Measurements from ENCODE around the gene SPRYD4.
A peak's percentile ranks its signal among the peaks of the same experiment; 100 is the strongest.

SPRYD4 gene

DNA sequence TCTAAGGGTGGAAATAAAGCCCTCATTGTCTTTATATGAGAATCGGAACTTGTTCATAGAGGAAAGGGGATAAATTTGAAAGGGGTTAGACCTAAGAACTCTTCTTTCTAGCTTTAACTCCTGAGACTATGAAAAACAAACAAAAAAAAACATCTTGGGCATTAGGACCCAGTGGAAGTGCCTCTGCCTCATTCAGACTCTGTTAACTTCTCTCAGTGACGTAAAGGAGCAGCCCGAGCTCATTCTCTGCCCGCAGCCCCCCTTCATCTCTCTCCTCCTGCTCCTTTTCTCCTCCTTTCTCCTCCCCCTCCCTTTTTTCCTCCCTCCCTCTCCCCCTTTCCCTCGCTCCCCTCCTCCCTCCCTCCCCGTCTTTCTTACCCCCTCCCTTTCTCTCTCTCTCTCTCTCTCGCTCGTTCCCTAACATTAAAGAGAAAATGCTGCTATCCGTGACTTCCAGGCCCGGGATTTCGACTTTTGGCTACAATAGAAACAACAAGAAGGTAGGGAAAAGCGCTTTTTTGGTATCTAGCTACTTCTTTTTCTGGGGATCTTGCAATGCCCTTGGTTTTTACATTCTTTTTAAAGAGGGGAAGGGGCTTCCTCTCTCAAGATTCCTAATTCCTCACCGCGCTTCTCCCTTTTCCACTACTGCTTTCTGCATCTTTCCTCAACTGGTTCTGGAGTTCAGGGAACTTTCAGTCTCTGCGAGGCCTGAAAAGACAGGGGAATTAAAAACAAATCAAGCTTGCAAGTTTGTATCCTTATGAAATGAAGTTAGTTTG, 53.4 kb downstream of the SPRYD4 start, which contains the start of gene RBMS2:
RBMS2 (plus strand) TSS at position 231 of the 782 bp plus-strand sequence; CDS start at position 435, 204 bp downstream.
- peak; percentile 5 for DNase-seq (ENCODE audit: low spot score)

DNA sequence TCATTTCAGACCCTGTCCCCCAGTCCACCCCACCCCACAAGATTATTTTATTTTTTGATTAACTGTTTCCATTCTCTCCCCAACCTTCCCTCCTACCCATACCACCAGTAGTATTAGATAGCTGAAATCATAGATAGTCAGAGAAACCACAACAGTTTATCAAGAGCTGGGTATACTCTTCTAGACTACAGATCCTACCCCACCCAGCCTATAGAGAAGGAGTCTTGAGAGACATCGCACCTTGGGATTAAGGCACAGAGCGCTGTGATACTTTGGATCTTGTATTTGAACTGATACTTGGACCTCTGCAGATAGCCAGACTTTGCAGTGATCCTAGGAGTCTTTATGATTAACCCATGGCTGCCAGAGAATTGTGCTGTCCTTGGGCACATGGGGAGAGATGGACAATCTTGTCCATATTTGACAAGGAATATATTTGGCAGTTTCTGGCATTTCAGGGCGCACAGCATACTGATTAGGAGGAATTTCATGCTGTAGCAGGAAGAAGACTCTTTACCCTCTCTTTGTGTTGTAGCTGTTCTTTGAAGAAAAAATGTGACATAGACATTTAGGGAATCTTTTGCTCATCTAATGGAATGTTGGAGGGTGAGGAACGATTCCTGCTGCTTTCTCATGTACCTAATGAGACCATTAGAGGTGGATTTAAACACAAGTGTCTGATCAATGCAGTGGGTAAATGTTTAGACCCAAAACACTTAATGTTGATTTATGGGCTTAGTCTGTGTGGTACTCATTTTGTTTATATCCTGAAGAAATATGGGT, 54.2 kb downstream of the SPRYD4 start:
- no peak for DNase-seq (ENCODE audit: low spot score)

DNA sequence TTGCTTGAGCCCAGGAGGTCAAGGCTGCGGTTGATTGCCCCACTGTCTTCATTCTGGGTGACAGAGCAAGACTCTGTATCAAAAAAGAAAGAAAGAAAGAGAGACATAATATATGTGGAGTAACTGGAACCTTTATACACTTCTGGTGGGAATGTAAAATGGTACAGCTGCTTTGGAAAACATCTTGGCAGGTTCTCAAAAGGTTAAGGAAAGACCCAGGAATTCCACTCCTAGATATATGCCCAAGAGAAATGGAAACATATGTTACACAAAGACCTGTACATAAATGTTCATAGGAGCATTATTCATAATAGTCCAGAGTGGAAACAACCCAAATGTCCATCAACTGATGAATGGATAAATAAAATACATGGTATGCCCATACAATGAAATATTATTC, 60.5 kb downstream of the SPRYD4 start:
- DNase-seq (ENCODE audit: low spot score), result no peak
